Measurements from ENCODE around the gene SERPINA6. TPM values are rescaled to one million over a fixed set of nuclear protein-coding genes. Genes with fewer than 3 reads are reported as not detected.
"Not testable (repeated sequence)": the region's sequence is repeated elsewhere in the genome, so short reads cannot be mapped to it uniquely, and the experiment has no call there.

Gene SERPINA6
- total RNA-seq, 1 experiment from 2014 or later, result 1.4 TPM

DNA sequence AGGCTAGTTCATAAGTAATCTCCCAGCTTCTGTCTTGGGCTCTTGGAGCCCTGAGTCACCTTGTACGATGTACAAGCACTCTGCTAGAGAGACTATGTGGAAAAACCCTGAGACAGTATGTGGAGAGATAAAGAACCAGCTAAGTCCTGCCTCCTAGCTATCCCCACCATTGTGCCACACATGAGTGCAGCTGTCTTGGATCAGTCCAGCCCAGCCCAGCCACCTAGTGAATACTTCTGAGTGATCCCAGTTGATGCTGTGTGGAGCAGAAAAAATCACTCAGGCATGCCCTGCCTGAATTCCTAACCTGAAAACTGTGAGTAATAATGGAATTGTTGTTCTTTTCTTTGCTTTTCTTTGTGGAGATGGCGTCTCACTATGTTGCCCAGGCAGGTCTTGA, 5.1 kb upstream of the SERPINA6 start:
- no peak for DNase-seq (ENCODE audit: low read depth)

DNA sequence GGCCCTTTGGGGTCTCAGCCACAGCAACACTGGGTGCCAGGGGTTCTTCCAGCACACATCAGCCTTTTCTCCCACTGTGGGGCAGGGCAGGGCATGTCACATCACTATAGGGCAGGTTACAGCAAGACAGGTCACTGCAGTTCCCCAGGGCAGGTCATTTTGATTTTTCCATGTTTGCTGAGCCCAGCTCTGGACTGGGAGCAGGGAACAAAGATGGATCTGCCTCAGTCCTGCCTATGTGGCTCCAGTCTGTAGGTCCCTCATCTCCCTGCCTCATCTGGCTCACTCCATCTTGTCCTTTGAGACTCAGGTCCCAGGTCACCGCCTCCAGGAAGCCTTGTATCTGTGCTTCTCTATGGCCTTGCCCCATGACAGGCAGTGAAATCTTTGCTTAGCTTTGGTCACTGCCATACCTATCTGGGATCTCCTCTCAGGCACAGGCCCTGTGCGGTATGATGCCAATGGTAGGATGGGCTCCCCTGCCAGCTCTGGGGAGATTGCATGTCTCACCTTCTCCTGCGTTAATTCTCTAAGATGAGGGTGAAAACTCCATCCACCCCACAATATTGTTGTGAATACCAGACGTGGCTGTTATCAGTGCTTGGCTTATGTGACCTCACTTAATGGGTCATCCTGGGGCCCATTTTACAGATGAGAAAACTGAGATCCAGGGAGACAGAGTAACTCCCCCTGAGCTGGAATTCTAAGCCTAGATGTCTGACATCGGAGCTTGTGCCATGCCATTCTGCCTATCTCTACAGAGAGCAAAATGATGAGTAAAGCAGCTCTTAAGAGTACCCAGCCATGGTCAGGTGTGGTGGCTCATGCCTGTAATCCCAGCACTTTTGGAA, 1.5 kb downstream of the SERPINA6 start:
- no peak for DNase-seq (ENCODE audit: low read depth)

DNA sequence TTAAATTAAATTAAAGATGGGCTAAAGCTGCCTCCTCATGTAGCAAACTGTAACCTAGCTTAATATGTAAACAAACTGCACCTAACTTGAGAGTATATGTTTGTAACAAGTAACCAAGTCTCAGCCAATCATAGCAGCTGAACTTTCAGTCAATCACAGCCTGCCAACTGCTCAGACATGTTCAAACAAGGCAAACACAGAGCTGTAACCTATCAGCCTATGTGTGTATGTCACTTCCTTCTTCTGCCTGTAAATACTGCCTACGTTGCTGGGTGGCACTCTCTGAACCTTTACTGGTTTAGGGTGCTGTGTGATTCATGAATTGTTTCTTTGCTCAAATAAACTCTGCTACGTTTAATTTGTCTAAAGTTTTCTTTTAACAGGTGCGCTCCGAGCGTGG, 2.9 kb downstream of the SERPINA6 start:
- no peak for DNase-seq (ENCODE audit: low read depth)

DNA sequence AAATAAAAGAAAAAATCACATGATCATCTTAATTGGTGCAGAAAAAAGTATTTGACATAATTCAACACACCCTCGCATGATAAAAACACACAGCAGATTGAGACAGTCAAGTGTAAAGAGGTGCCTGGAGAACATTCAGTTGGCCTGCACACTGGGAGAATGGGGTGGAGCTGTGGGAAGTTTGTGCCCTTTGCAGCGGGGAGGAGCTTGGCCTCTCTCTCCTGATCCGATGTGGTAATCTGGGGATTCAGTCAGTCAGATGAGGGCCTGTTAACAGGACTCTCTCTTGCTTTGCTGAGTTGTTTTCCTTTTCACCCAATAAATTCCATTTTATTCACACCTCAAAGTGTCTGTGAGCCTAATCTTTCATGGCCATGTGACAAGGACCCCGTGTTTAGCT, 5.9 kb downstream of the SERPINA6 start:
- DNase-seq (ENCODE audit: low read depth), result no peak

DNA sequence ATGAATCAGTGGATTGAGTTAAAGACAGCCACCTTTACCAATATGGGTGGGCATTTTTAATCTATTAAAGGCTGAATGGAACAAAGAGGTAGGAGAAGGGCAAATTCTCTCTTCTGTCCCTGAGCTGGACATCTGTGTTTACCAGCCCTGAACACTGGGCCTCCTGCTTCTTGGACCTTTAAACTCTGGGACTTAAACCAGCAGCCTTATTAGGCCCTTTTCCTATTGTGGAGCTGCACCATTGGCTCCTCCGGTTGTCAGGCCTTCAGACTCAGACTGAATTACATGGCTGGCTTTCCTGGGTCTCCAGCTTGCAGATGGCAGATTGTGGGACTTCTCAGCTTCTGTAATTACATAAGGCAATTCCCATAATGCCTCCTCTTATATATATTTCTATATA, 6.4 kb downstream of the SERPINA6 start:
- DNase-seq (ENCODE audit: low read depth), result no peak

DNA sequence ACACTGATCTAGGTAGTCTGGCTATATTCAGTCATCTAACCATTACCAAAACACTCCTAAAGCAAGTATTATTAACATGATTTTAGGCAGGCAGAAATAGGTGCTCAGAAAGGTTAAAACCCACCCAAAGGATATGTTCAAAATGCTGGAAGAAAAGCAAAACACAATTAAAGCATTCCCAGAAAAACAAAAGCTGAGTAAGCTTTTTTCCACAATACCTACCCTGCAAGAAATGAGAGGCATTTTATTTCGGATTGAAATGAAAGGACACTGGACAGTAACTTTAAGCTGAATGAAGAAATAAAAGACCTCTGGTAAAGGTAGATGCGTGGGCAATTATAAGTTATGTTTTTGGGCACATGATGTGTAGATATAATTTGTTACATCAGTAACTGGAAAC, 8.2 kb downstream of the SERPINA6 start:
- no peak for DNase-seq (ENCODE audit: low read depth)

DNA sequence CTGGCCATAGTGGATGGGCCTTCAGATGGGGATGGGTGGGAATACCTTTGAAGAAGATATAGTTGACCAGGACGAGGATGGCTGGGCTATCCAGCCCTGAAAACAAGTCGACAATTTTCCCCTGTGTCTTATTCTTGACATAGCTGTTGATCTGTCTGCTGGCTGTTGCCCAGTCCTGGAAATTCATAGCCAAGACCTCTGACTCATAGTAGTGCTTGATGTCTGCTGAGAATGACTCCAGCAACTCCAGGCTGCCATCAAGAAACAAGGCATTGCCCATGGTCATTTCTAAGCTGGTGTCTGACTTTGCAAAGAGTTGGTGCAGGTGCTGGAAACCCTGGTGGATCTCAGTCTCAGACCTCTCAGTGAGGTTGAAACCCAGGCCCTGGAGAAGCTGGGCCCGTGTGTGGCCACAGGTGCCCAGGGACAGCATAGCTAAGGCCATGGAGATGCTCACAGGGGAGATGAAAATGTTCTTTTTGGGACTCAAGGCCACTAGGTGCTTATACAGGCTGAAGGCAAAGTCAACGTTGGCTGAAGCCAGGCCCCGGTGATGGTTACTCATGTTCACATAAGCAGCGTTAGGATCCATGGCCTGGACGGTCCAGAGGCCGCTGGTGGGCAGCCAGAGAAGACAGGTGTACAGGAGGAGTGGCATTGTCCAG, 9.0 kb downstream of the SERPINA6 start:
- DNase-seq (ENCODE audit: low read depth), result peak; percentile 34

DNA sequence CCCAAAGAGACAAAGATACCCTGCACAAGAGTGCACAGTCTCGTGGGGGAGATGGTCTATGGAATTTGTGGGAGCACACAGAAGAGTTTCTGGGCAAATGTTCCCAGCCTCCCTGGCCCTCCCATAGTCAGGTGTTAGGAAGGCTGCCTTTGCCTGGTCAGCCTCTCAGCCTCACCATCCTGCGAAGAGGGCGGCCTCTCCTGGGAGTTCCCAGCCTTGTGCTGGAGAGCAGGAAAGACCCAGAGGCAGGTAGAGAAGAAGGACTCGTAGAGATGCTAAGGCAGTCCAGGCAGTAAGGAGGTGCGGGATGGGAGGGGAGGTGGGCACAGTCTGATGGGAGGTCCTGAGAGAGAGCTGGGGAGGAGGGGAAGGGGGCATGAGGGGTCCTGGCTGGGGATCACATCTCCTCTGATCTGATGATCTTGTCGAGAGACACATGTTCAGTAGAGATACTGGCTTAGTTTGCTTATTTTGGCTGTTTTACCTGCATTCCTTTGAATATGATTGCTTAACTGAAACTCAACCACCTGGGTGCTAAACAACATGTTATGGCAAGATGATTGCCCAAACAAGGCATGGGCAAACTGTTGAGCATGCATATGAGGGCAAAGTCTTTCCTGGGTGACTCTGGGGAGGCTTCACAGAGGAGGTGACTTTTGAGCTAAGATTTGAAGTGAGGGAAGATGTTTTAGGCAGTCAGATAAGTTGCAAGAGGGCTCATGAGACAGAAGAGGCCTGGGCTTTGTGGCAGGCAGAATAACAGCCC, 10.5 kb downstream of the SERPINA6 start:
- DNase-seq (ENCODE audit: low read depth), result no peak

DNA sequence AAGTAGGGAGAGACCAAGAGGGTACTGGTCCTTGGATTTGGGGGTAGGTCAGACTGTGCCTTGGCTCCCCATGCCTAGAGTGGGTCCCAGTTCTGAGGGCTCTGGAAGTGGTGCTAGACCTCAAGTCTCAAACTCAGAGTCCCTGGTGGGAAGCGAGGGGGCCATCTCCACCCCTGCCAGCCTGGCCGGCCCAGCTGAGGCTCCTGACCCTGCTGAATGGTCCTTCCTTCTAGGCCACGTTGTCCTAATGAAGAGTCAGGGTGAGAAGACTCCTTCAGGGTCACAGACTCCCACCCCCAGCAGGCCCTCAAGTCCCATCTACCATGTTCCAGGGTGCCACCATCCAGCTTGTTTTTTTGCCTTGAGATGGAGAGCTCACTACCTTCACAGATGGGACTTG, 12.9 kb downstream of the SERPINA6 start:
- no peak for DNase-seq (ENCODE audit: low read depth)

DNA sequence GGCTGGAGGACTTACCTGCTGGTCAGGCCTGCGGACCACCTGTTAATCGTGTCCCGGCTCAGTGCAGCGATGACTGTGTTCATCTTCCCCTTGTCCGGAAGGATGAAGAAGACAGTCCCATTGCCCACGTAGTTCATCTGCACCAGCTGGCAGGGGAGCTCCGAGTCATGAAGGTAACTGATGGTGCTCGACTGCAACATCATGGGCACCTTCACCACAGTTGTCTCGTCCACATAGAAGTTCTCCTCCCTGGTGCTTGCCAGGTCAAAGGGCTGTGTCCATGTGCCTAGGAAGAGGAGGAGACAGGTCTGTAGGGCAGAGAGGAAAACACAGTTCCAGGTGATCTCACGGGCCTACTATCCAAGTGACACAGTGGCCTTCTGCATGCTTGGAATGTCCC, 13.4 kb downstream of the SERPINA6 start:
- DNase-seq (ENCODE audit: low read depth), result no peak

DNA sequence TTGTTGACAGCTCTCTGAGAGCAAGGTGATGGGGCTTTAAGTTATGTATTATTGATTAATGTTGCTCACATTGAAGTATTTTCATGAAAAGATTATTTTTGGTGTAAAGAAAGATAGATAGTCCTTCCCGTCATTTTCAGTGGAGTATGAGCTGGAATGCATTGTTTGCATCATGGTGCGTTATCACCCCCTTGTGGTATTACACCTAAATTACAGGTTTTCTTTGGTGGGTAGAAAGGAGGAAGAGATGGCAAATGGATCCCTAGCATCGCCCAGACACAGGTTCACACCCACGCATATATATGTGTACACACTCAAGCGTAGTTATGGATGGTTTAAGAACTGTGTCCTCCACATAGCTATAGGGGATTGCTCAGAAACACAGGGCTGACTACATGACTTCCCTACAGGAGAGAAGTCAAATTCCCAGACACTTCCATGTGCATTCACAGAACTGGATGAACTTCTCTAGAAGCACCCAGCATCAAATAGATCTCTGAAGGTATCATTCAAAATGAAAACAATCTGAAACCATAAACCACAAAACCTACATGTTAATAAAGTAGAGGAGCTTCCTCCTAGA, 15.6 kb downstream of the SERPINA6 start:
- DNase-seq (ENCODE audit: low read depth), result peak; percentile 10

DNA sequence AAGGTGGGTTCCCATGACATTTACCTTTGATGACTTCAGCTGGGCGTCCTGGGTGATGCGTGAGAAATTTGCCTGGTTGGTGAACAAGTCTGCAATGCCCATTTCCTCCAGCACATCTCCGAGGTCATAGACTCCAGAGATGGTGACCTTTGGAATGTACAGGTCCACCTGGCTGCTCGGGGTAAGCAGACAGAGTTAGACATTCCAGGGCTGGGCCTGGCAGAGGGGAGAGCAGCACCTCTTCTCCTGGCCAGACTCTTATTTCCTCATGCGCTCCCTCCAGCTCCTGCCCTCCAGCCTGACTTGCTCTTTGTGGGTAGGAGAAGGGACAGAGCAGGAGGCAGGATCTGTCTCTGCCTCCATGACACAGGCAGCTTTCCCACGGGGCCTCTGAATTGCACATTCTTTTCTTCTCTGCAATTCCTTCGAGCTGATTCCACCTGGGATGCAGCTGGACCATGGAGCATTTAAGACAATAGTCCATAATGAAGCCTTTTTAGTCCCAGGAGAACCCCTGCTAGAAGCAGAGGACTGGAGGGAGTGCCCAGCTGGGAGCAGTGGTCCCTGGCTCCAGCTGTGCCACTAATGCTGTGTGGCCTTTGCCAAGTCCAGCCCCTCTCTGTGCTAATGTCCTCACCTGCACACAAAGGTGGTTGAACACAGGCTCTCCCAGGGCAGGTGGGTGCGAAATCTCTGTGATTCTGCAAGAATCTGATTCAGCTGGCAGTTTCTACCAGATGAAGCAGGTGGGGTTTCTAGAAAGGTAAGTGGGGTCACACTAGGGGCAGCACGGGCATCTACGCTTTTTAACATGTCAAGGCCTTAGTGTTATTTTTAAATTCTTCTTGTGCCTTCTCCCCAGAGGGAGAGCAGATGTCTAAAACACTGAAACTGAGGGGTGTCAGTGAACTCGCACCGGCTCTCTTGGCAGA, 16.8 kb downstream of the SERPINA6 start:
- DNase-seq (ENCODE audit: low read depth), result no peak

DNA sequence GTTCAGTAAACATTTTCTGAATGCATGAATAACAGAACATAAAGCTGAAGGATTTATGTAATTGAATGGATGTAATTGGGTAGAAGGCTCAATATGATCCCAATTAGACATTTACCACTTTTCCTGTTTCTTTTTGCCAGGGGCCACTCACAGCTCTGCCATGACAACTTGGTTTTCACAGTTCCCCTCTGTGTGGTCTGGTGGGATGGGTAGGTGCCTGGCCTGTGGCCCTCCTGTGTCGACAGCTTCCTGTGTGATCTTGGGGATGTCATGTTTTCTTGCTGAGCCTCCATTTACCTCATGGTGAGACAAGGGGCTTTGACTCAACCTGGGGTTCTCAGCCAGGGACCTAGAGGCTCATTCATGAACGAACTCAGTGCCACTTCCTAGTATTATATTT, 17.5 kb downstream of the SERPINA6 start:
- no peak for DNase-seq (ENCODE audit: low read depth)

DNA sequence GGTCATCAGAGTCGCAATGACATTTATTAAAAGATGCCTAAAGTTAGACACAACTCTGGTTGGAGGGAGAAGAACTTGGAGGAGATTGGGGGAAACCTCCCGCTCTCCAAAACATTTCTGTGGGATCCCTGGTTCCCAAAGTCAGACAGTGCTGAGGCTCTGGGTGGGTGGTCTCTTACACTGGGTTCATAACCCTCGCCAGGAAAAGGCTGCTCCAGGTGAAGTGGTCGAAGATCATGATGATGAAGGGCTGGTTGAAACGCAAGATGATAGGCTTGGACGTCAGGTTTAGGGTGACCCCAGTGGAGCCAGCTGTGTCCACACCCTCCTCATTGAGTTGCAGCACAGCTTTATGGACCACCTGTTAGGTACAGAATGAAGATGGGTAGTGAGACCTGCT, 18.9 kb downstream of the SERPINA6 start:
- DNase-seq (ENCODE audit: low read depth), result no peak

DNA sequence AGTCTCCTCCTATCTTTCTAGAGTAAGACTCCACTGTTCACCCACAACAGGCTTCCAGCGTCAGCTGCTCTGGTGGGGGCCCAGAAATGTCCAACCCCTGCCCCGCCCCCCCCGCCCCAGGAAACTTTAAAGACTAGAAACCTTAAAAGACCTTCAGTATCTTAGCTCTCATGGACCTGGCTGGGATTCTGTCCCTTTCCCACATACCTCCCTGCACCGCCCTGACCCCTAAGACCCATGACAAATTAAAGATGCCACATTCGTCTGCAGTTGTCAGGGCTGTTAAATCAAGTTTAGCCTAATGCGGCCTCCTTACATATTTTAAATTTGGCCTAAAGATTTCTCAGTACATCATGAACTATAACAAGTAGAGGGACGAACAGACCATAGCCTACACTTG, 20.0 kb downstream of the SERPINA6 start:
- no peak for DNase-seq (ENCODE audit: low read depth)

DNA sequence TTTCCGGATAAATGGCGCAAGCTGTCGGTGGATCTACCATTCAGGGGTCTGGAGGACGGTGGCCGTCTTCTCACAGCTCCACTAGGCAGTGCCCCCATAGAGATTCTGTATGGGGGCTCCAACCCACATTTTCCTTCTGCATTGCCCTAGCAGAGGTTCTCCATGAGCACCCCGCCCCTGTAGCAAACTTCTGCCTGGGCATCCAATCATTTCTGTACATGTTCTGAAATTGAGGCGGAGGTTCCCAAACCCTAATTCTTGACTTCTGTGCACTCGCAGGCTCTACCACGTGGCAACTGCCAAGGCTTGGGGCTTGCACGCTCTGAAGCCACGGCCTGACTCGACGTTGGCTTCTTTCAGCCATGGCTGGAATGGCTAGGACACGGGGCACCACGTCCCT, 25.0 kb downstream of the SERPINA6 start:
- DNase-seq (ENCODE audit: low read depth), result no peak

DNA sequence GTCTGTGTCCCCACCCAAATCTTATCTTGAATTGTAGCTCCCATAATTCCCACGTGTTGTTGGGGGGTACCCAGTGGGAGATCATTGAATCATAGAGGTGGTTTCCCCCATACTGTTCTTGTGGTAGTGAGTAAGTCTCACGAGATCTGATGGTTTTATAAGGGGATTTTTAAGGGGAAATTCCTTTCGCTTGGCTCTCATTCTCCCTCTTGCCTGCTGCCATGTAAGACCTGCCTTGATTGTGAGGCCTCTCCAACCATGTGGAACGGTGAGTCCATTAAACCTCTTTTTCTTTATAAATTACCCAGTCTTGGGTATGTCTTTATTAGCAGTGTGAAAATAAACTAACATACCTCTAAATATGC, 27.0 kb downstream of the SERPINA6 start:
- not testable (repeated sequence) for DNase-seq (ENCODE audit: low read depth)

DNA sequence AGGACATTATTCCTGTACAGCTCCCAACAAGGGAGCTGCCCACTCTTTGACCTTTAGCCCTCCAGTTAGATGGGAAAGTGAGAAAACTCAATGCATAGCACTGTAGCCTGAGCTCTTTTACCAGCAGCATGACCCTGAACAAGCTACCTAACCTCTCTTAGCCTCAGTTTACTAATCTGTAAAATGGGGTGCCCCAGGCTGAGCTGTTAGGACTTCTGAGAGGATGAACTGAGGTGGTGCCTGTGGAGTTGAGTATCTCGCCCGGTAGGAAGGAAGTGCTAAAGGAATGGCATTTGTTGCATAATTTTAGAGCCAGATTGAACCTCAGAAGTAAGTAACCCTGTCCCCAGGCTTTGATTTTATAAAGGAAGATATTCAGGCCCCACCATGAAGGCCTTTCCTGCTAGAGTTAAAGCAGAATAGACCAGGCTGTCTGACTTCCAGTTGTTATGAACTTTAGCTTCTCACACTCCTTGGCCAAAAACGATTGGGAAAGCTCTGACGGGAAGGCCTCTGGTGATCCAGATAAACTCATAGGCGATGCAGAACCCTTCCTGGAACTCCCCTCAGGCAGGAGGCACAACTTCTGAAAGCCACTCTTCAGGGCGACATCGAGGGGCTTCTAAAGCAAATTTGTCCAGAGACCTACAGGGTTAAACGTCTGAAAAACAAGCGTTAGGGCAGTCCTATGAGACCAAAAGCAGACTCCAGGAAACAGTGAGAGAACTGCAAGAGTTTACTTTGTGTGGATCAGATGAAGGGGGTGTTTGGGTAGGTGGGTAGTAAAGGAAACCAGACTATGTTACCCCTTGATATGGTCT, 27.6 kb downstream of the SERPINA6 start:
- DNase-seq (ENCODE audit: low read depth), result no peak

DNA sequence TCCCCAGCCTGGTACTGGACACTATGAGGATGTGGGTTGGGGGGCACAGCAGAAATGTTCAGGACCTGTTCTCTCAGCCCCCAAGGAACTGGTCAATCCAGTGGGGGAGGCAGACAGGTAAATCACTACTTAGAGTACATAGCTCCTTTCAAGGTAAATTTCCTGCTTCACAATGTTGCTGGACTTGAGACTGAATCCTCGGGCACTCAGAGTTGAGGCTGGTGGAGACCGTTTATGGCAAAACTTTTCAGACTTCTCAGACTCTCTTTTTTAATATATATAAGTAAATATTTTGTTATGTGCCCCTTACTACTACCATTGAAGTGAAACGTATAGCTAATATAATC, 29.6 kb downstream of the SERPINA6 start:
- DNase-seq (ENCODE audit: low read depth), result no peak

DNA sequence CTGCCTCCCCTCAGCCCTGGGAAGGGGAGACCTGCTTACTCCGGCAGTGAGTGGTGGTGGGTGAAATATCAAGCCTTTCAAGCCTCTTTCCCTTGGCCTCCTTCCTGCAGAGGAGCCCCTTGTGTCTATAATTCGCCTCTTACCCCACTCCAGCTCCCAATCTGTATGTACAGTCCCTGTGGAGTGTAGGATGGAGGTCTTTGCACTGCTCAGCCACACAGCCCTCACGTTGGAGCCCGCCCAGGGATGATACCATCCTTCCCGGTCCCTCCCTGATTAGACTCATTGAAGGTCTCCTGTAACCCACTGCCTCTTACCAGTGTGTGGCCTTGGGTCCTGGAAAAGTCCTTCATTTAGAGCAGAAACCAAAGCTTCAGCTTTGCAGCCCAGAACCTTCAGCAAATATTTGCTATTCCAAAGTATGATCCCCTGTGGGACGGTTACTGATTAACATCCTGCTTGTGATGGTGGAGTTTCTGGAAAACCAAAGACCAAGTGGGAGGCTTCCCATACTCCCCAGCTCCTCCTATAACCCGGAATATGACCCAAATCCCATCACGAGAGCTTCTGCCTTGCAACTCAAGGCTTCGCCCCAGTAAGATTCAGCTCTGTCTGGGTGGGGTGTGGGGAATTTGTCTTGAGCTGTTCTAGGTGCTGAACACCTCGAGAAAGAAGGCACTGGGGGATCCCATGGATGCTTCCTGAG, 30.1 kb downstream of the SERPINA6 start, which contains the start of gene SERPINA10:
TSS of gene SERPINA10 (minus strand) at position 397 of the 706 bp plus-strand sequence. CDS start 2,675 bp downstream, outside the sequence.
- DNase-seq (ENCODE audit: low read depth), result no peak

Measured in RPMI7951 (cell line).